ENCODE measurements around the gene TMEM63C.
"Not testable (repeated sequence)": the region's sequence is repeated elsewhere in the genome, so short reads cannot be mapped to it uniquely, and the experiment has no call there.

Gene TMEM63C

GRCh38 chr14:77157740-77158139 is 23.9 kb upstream of the TMEM63C start:
- no peak for DNase-seq

DNA sequence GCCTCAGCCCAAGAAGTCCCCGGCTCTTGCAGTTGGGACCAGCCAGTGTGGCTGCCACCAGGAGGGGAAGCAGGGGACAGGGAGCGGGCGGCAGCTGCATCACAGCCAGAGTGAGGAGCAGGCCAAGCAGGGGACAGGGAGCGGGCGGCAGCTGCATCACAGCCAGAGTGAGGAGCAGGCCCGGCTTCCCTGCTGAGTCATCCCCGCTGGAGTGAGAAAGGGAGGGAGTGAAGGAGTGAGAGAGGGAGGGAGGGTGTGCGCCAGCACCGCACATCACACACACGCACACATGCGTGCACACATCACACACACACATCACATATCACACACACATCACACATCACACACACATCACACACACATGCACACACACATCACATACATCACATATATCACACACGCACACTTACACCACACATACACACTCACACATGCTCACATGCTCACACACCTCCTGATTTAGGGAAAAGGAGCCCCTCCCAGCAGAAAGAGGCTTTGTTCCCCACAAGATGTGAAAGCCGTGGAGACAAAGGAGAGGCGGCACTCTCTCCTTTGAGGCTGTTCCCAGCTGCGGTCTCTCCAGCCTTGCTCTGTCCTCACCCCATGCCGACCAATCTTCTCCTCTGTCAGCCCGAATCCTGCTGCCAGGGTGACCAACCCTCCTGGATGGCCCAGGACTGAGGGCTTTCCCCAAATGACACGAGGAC is 23.3 kb upstream of the TMEM63C start:
- peak; percentile 95 for DNase-seq

GRCh38 chr14:77158882-77159255 is 22.7 kb upstream of the TMEM63C start:
- DNase-seq, result peak; percentile 76

- DNase-seq, result no peak
Observed at GRCh38 chr14:77161011-77161410, 20.6 kb upstream of the TMEM63C start.

DNA sequence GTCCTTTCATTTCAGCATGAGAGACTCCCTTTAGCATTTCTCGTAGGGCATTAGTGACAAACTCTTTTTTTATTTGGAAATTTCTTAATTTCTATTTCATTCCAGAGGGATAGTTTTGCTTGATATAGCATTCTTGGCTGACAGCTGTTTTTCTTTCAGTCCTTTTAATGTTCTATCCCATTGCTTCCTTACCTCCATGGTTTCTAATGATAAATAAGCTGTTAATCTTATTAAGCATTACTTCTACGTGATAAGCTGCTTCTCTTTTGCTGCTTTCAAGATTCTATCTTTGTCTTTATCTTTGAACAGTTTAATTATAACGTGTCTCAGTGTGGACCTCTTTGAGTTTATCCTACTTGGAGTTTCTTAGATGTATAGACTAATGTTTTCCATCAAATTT is 11.6 kb upstream of the TMEM63C start:
- no peak for DNase-seq

GRCh38 chr14:77172916-77173315 is 8.7 kb upstream of the TMEM63C start:
- DNase-seq, result no peak

DNA sequence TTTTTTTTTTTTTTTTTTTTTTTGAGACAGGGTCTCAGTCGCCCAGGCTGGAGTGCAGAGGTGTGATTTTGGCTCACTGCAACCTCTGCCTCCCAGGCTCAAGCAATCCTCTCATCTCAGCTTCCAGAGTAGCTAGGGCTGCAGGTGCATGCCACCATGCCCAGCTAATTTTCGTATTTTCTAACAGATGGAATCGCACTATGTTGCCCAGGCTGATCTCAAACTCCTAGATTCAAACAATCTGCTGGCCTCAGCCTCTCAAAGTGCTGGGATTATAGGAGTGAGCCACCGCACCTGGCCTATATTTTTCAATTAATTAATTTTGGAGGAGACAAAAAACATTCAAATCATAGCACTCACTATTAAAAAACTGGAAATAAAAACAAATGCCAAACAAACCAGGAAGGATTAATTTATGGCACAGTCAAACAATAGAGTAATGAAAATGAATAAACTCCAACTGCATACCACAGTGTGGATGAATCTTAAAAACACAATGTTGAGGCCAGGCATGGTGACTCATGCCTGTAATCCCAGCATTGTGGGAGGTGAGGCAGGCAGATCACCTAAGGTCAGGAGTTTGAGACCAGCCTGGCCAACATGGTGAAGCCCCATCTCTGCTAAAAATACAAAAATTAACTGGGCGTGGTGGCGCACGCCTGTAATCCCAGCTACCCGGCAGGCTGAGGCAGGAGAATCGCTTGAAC is 7.5 kb upstream of the TMEM63C start:
- DNase-seq, result not testable (repeated sequence)

DNA sequence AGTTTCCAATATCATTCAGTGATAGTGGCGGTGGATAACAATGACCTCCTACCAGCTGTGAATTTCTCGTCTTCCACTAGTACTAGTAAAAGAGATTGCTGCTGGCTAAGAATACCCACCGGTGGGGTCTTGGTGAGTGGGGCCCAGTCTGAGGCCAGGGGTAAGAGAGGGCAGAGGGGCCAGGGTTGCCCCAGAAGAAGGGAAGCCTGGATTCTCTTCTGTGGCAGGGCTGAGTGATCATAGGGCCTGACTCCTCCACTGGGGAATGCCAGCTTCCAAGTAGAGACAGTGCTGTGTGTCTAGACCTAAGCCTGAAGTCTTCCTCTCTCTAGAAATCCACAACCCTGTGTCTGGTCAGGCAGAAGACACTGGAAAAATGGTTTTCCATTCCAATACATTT is 5.8 kb upstream of the TMEM63C start:
- DNase-seq, result no peak

- no peak for DNase-seq
Observed at GRCh38 chr14:77177702-77178101, 3.9 kb upstream of the TMEM63C start.

DNA sequence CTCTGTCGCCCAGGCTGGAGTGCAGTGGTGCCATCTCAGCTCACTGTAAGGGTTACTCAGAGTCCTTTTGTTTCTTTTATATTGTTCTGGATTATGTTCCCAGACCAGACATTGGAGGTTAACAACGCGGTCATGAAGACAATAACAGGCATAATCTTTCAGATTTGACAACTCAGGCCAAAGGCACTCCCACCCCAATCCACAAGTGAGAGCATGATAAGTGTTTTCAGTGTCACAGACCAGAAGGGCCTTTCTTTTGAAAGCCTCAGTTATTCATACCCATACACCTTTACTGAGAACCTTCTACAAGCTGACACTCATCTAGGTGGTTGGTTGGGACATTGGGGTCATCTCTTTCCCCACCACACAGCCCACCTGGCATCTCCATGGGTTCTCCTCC is 2.9 kb upstream of the TMEM63C start:
- DNase-seq, result no peak

DNA sequence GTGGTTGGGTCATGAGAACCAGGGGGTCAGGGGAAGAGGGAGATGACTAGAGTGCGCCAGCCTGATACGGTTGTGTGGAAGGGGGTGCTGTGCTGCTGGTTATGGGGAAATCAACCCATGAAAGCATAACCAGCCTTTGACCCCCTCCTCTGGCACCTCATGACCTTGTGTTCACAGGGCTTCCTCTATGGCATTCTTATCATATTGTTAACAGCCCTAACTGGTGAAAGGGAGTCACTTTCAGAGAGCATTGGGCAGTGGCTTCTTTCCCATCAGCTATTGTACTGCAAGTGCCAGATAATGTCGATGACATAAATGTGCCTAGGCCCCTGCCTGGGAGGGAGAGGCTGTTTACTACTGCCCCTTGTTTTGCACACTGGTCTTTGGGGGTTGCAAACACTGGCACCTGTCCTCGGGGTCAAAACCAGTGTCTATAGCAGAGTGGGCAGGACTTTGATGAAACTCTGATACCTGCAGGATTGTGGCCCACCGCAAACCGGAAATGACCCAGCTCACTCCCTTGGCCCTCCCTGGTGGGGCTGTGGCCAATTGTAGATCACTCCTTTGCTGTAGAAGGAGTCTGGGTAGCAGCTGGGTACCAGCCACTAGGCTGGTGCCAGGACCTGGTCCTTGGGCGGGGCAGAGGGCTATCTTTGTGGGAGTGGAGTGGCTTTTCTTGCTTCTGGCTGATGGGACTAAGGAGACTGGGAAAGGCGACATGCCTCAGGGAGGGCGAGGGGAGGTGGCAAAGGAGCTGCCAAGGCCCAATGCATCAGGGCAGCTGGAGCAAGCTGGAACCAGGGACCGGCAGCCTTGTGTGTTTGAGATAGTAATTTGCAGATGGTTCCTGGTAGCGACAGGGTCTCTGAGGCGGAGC is 634 bp upstream of the TMEM63C start:
- no peak for DNase-seq

GRCh38 chr14:77183896-77184295 is 2.3 kb downstream of the TMEM63C start:
- DNase-seq, result peak; percentile 94

- no peak for DNase-seq
Observed at GRCh38 chr14:77184396-77185092, 2.9 kb downstream of the TMEM63C start.

DNA sequence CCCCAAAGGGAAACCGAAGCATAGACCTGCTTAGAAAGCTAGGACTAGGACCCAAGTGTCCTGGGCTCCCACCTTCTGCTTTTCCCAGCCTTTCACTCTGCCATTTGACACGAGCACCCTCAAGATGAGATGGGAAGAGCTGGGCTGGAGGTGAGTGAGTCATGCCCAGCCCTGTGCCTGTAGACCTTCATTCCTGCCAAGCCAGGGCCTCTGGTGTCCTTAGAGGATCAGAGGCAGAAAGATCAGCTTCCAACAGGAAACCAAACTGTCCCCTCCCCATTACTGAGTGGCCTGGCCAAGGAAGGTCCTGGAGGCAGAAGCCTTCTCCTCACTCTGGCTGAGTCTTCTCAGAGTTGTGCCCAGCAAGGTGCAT is 3.5 kb downstream of the TMEM63C start:
- no peak for DNase-seq

DNA sequence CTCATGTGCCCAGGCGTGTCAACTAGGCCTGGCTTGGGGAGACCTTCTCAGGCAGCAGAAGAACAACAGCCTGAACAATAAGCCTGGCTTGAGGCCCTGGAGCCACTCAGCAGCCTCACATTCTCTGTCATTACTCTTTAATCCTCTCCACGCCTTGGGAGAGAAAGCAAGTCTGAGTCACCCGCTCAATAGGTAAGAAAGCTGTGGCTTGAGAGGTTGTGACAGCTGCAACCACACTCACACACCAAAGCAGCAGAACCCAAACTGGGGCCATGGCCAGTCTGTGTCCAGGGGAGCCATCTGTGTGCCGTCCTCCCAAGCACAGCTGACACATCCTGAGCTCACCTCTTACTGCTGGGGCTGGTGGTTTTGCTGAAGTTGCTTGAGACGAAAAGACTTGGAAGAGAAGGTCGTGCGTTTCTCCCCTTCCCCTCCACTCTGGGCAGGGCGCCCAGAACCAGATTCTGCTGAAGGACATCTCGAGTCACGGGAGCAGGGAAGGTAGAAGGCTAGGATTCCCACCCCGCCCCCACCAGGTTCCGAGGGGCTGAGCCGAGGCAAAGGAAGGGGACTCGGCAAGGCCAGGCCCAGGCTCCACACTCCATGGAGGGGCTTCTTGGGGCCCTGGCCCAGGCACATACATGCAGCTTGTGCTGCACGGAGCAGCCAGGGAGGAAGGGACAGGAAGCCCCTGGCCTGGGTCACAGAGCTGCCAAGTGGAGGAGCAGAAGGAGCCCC is 5.5 kb downstream of the TMEM63C start:
- DNase-seq, result no peak

GRCh38 chr14:77187649-77188012 is 6.0 kb downstream of the TMEM63C start:
- no peak for DNase-seq

DNA sequence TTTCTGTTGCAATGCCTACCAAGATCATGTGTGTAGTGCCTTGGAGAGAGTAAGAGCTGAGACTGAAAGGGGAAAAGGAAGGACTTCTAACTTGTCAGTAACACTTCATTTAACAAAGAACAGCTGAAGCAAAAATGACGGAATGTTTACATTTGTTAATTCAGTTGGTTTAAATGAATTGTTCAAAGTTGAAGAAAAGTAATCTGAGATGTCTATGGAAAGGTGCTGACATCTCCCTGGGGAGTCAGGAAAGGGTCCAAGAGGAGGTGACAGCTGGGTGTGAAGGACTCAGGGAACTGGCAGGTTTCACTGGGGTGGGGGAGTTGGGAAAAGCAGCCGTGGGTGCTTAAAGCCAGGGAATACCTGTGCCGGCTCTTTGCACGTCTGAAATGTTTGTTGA is 7.9 kb downstream of the TMEM63C start:
- peak; percentile 96 for DNase-seq

- DNase-seq, result no peak
Observed at GRCh38 chr14:77190977-77191376, 9.4 kb downstream of the TMEM63C start.

GRCh38 chr14:77194706-77195105 is 13.1 kb downstream of the TMEM63C start:
- DNase-seq, result no peak

DNA sequence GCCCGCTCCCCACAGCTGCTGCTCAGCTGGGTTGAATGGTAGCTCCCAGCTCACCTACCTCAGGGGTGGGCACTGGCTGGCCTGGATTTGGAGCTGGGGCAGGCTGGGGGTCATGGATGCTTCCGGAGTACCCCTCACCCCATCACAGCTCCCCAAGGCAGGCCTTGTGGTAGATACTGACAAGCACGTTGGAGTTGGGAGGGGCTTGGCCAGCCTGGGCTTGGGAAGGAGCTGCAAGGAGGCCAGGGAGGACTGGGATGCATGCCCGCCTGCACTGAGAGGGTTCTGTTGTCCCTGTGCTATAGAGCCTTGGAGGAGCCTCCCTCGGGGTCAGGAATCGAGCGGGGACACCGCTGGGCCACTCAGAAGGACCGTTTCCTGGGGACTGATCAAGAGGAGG is 14.2 kb downstream of the TMEM63C start:
- no peak for DNase-seq

DNA sequence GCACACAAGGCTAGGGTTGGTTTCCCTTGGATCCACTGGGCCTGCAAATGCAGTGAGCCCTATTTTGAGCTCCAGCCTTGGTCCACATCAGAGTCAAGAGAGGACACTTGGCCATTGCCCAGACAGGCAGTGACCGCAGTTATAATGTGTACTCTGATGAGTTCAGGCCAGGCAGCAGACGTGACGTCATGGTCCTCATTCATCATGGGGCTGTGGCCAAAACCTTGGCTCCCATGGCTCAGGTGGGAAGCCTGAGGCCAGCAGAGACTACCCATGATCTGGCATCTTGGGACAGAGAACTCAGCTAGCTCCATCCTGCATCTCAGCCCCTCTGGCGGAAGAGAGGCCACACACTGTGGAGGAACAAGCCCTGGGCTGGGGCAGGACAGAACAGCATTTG is 16.4 kb downstream of the TMEM63C start:
- DNase-seq, result no peak

- no peak for DNase-seq
Observed at GRCh38 chr14:77198561-77198960, 17.0 kb downstream of the TMEM63C start.

- DNase-seq, result no peak
Observed at GRCh38 chr14:77199590-77199989, 18.0 kb downstream of the TMEM63C start.
